ENCODE measurements around the gene DNAJB12. TPM values are rescaled to one million over a fixed set of nuclear protein-coding genes. Genes with fewer than 3 reads are reported as not detected.
A peak's percentile ranks its signal among the peaks of the same experiment; 100 is the strongest.

DNAJB12 gene
- total and polyA plus RNA-seq, 10 of the 15 experiments (the other 5 are each of a cell fraction or from before 2014, with no cell fraction given): 4.6 to 31.6 (median 18.8) TPM

DNA sequence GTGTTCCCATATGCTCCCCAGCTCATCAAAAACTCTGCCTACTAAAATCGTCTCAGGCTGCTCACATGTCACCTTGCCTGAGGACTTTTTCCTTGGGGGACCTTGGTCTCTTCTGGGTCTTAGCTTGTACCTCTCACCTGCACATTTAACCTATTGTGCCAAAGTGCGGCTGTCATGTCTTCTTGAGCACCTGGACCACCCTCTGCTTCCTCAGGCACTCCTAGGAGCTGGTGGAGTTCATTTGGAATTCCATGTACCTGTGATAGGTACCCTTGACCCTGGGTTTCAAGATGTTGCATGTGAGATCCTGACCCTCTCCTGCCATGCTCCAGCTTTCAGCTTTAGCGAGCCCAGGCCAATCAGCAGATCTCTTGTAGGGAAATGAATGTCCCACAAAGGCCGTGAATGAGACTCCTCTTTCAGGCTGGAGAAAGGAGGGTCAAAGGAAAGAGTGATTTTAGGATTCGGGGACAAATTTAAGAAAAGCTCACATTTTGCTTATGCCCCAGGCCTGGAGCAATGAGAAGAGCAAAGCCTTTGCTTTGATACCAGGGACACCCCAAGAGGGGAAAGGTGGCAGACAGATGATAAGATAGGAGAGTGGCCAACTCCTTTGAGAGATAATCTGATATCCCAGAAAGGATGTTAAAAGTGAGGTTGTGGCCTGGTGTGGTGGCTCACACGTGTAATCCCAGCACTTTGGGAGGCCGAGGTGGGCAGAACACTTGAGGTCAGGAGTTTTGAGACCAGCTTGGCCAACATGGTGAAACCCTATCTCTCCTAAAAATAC, 10.6 kb upstream of the DNAJB12 start (continued):
- TF ChIP-seq KAT2A (conservative IDR thresholded peaks at IDR 0.05; ENCODE audit: control insufficient read depth, low read depth, low read length): no peak
- TF ChIP-seq, protein P1, sequence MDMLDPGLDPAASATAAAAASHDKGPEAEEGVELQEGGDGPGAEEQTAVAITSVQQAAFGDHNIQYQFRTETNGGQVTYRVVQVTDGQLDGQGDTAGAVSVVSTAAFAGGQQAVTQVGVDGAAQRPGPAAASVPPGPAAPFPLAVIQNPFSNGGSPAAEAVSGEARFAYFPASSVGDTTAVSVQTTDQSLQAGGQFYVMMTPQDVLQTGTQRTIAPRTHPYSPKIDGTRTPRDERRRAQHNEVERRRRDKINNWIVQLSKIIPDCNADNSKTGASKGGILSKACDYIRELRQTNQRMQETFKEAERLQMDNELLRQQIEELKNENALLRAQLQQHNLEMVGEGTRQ (IDR thresholded peaks at IDR 0.05; ENCODE audit: borderline replicate concordance, low read depth, low read length): no peak

DNA sequence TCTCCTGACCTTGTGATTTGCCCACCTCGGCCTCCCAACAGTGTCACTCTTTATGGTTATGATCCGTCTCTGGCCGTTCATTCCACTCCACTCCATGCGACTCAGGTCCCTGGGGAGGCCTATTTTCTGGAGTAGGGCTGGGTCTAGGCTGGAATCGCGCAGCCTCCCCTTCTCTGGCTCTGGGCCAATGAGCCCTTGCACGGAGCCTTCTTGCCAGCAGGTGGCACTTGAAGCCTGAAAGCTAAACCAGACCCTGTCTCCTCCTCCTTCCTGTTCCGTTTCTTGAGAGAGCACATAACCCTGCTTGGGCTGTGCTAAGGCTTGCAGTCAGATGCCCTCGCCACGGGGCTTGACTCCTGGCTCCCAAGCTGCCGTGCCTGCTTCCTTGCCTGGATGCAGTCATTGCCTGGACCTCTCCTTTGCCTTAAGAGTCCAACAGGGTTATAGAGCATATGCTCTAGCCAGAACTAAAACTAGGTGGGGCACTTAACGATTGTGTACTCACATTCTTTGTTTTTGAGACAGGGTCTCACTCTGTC, 9.6 kb upstream of the DNAJB12 start:
- intact Hi-C loops (cut with micrococcal nuclease; ENCODE audit: unreplicated experiment): loop anchor here (1.0 to 2.0 kb wide), 5 partner anchors 204 to 696 kb away; partner anchors contain the start of gene MCU
- in situ Hi-C loops (cut with MboI): loop anchor here (5.0 to 10.0 kb wide), 4 partner anchors 203 to 800 kb away; partner anchors contain the start of genes ECD and FAM149B1
- no peak overlapping the region for H3K4me3 ChIP-seq
- H4K20me1 ChIP-seq (ENCODE audit: control insufficient read depth, insufficient read depth): no peaks in the 10 kb centered on the region
- peaks cover 3% of the 10 kb centered on the region for H3K4me1 ChIP-seq (ENCODE audit: control insufficient read depth, insufficient read depth, low read length)
- 11% methylated on average over 12 of the region's 12 CpGs for WGBS (ENCODE audit: insufficient coverage, insufficient replicate concordance, low lambda C conversion rate, missing lambda C conversion rate)
- H3K9ac ChIP-seq (ENCODE audit: control insufficient read depth, insufficient read depth, low read length): no peak overlapping the region
- peak; percentile 99 for FAIRE-seq
- H3K4me2 ChIP-seq (ENCODE audit: control insufficient read depth, insufficient read depth): peak overlapping the region; percentile 82
- BruUV-seq (replicated peaks): no TSS peak
- DNase-seq (ENCODE audit: low read depth, low spot score): peak; percentile 59
- H2AFZ ChIP-seq (ENCODE audit: control insufficient read depth, low read depth, low read length): peak overlapping the region; percentile 91
- 0 out of 2 replicates have a peak overlapping the region, but pooled peaks have one; percentile 29 for H3K27ac ChIP-seq (ENCODE audit: control insufficient read depth, insufficient read depth)
- H3K9me3 ChIP-seq (replicated peaks; ENCODE audit: control insufficient read depth, insufficient read depth, low read length): no peaks in the 10 kb centered on the region
- H3K36me3 ChIP-seq (ENCODE audit: control insufficient read depth in 2 of 2, insufficient read depth in 2 of 2, low read length in 1 of 2): no peaks in the 10 kb centered on the region
- ChIA-PET RAD21 (ENCODE audit: unreplicated experiment) (interaction anchor here (0.6 to 4.4 kb wide), 9 partner anchors 260 to 731 kb away, joined by 3 to 32 read pairs (median 3); partner anchors contain the start of gene MCU), SMC1A (ENCODE audit: uncharacterized antibody, unreplicated experiment) (interaction anchor here (0.6 to 3.5 kb wide), 21 partner anchors 9 to 584 kb away, joined by 3 to 69 read pairs (median 4); partner anchors contain the start of genes DNAJB12 and MCU), POLR2A (interaction anchor here (1.8 kb wide), 1 partner anchor 469 kb away, joined by 7 read pairs; no protein-coding TSS in a partner anchor), CTCF (interaction anchor here (0.6 to 4.2 kb wide), 33 partner anchors 9 to 716 kb away, joined by 3 to 72 read pairs (median 4); partner anchors contain the start of genes DNAJB12 and MCU)
- ATAC-seq: peak; percentile 100
- H3K79me2 ChIP-seq (ENCODE audit: control insufficient read depth, insufficient read depth, low read length): no peaks in the 10 kb centered on the region
- H3K27me3 ChIP-seq (replicated peaks in 1 of 2; ENCODE audit: control insufficient read depth in 2 of 2, insufficient read depth in 2 of 2, low read length in 1 of 2): no peaks in the 10 kb centered on the region
- TF ChIP-seq MXI1 (IDR thresholded peaks at IDR 0.05; ENCODE audit: low read depth, low read length) (peak; percentile 68), EZH2 (IDR thresholded peaks at IDR 0.05; ENCODE audit: borderline replicate concordance, control insufficient read depth, low read depth, low read length) (no peak), PAX5 (IDR thresholded peaks at IDR 0.05; ENCODE audit: borderline replicate concordance, low read depth, low read length) (peak; percentile 56; the same call in 1 of the 2 replicates), SMARCA5 (IDR thresholded peaks at IDR 0.05) (peak; percentile 47; the same call in 1 of the 2 replicates), HCFC1 (IDR thresholded peaks at IDR 0.05; ENCODE audit: low read length) (no peak; the same call in 1 of the 2 replicates), MEF2B (IDR thresholded peaks at IDR 0.05; ENCODE audit: partially characterized antibody, poor library complexity, severe bottlenecking) (peak; percentile 18), RAD51 (IDR thresholded peaks at IDR 0.05) (no peak), JUNB (IDR thresholded peaks at IDR 0.05) (no peak), ASH2L (IDR thresholded peaks at IDR 0.05; ENCODE audit: borderline replicate concordance, low read depth) (no peak), SPI1 (IDR thresholded peaks at IDR 0.05; ENCODE audit: borderline replicate concordance, insufficient read depth, low read depth, low read length) (peak; percentile 66; the same call in 1 of the 2 replicates), TARDBP (IDR thresholded peaks at IDR 0.05; ENCODE audit: borderline replicate concordance) (no peak)
- TF ChIP-seq, protein P2, sequence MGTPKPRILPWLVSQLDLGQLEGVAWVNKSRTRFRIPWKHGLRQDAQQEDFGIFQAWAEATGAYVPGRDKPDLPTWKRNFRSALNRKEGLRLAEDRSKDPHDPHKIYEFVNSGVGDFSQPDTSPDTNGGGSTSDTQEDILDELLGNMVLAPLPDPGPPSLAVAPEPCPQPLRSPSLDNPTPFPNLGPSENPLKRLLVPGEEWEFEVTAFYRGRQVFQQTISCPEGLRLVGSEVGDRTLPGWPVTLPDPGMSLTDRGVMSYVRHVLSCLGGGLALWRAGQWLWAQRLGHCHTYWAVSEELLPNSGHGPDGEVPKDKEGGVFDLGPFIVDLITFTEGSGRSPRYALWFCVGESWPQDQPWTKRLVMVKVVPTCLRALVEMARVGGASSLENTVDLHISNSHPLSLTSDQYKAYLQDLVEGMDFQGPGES (IDR thresholded peaks at IDR 0.05): no peak
- TF ChIP-seq, protein P3, sequence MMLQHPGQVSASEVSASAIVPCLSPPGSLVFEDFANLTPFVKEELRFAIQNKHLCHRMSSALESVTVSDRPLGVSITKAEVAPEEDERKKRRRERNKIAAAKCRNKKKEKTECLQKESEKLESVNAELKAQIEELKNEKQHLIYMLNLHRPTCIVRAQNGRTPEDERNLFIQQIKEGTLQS (IDR thresholded peaks at IDR 0.05; ENCODE audit: borderline replicate concordance, extremely low read depth, low read depth, low read length): no peak

All from GM12878 (cell line).